ENCODE results near the gene HOXA1. TPM values are rescaled to one million over a fixed set of nuclear protein-coding genes. Genes with fewer than 3 reads are reported as not detected.

HOXA1 gene
- total and polyA plus RNA-seq, 2 of the 8 experiments (the other 6 are each of a cell fraction or from before 2014, with no cell fraction given): not detected

DNA sequence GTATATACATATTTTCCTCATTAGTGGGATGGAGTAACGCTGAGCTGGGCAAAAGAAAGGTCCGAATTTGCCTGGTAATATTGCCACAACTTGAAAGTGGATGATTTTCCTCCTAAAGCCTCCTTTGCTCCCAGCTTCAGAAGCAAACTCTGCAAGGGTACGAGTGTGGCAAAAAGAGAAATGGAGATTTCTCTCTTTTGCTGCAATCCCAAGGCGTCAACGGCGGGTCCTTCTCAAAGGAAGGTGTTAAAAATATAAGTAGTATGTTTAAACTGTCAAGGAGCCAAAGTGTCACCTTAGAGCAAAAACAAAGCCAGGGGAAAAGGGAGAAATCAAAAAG, 19.1 kb upstream of the HOXA1 start:
- H3K79me1 ChIP-seq (ENCODE audit: low read depth, low read length): no peaks in the 10 kb centered on the region
- H2BK12ac ChIP-seq (ENCODE audit: low read depth, low read length): no peak overlapping the region; the same call in 1 of the 2 replicates
- H3K79me2 ChIP-seq (ENCODE audit: control insufficient read depth in 1 of 2, insufficient read depth in 2 of 2, low read length in 2 of 2): no peaks in the 10 kb centered on the region
- H3K23me2 ChIP-seq (ENCODE audit: low read depth, low read length): no peaks in the 10 kb centered on the region
- H2AK5ac ChIP-seq (ENCODE audit: low read depth, low read length): no peak overlapping the region
- no peak overlapping the region for H4K91ac ChIP-seq (replicated peaks; ENCODE audit: insufficient read length, low read length)
- H3K4me3 ChIP-seq (ENCODE audit: extremely low read depth in 1 of 4, insufficient read depth in 2 of 4, low read depth in 3 of 4, low read length in 4 of 4): no peak overlapping the region
- no peak for FAIRE-seq
- no peak overlapping the region for H3K56ac ChIP-seq (replicated peaks; ENCODE audit: insufficient read length, low read depth, low read length)
- 12% methylated on average over 6 of the region's 6 CpGs; no CpG with 5 or more reads in 1 of the 2 experiments for WGBS, 2 experiments (ENCODE audit: extremely low coverage in 1 of 2, insufficient coverage in 1 of 2, insufficient read length in 1 of 2, insufficient replicate concordance in 2 of 2, low coverage in 1 of 2, low lambda C conversion rate in 2 of 2, missing lambda C conversion rate in 1 of 2)
- peaks cover 0 to 3% (median 0%) of the 10 kb centered on the region in 4 experiments; a peak in 2 of 8 replicates for H3K36me3 ChIP-seq (ENCODE audit: control insufficient read depth in 2 of 4, insufficient read depth in 4 of 4, low read length in 3 of 4)
- H3K27ac ChIP-seq (ENCODE audit: low read depth, low read length): no peak overlapping the region
- H3K9me3 ChIP-seq (ENCODE audit: insufficient read depth in 2 of 2, low read depth in 1 of 2, low read length in 1 of 2): no peaks in the 10 kb centered on the region
- CTCF ChIA-PET (ENCODE audit: partially characterized antibody): interaction anchor here (0.6 to 4.8 kb wide), 5 partner anchors 16 to 1173 kb away, joined by 3 to 33 read pairs (median 3); partner anchors contain the start of gene HOXA5
- H2BK120ac ChIP-seq (replicated peaks; ENCODE audit: low read depth, low read length): no peak overlapping the region
- H2AFZ ChIP-seq (ENCODE audit: low read length): no peak overlapping the region
- no peak overlapping the region for H3K14ac ChIP-seq (ENCODE audit: insufficient read length)
- POLR2A ChIA-PET (ENCODE audit: partially characterized antibody): no interaction called here
- peaks cover 32 to 44% of the 10 kb centered on the region in 2 experiments for H4K20me1 ChIP-seq (replicated peaks in 1 of 2; ENCODE audit: control insufficient read depth in 1 of 2, insufficient read depth in 2 of 2, low read length in 2 of 2)
- no peak overlapping the region for H3K23ac ChIP-seq (ENCODE audit: insufficient read length)
- no peak overlapping the region; a peak in 1 of 4 replicates for H3K4me2 ChIP-seq (ENCODE audit: insufficient read depth in 1 of 2, low read depth in 2 of 2, low read length in 2 of 2)
- peaks cover 0 to 11% (median 3%) of the 10 kb centered on the region in 4 experiments; a peak in 5 of 7 replicates for H3K4me1 ChIP-seq (replicated peaks in 1 of 4; ENCODE audit: control insufficient read depth in 3 of 4, insufficient read depth in 4 of 4, low read length in 3 of 4)
- no peak overlapping the region for H2BK15ac ChIP-seq (ENCODE audit: low read length)
- no peak overlapping the region for H3K9ac ChIP-seq (replicated peaks in 1 of 4; ENCODE audit: extremely low read depth in 1 of 4, low read depth in 3 of 4, low read length in 3 of 4)
- no peak overlapping the region for H4K5ac ChIP-seq (ENCODE audit: insufficient read length, low read depth, low read length)
- H3K4ac ChIP-seq (replicated peaks; ENCODE audit: insufficient read length, low read depth, low read length): no peak overlapping the region
- no peak overlapping the region for H2BK20ac ChIP-seq (ENCODE audit: low read length)
- no peak overlapping the region for H2BK5ac ChIP-seq (ENCODE audit: low read depth, low read length)
- no peak overlapping the region for H4K8ac ChIP-seq (ENCODE audit: extremely low read depth, insufficient read depth, low read length)
- DNase-seq (ENCODE audit: low read depth in 1 of 2, low spot score in 2 of 2): no peak
- H3K27me3 ChIP-seq (replicated peaks in 1 of 4; ENCODE audit: control insufficient read depth in 3 of 4, extremely low read depth in 1 of 4, insufficient read depth in 3 of 4, low read length in 3 of 4): peaks cover 96 to 99% (median 97%) of the 10 kb centered on the region in 4 experiments
- no peak overlapping the region for H3K18ac ChIP-seq (ENCODE audit: extremely low read depth, low read length)
- TF ChIP-seq POLR2A (IDR thresholded peaks at IDR 0.05; ENCODE audit: control extremely low read depth in 1 of 2, low read depth in 2 of 2, low read length in 2 of 2): no peak
- TF ChIP-seq TBP (IDR thresholded peaks at IDR 0.05; ENCODE audit: low read depth, low read length): no peak
- no peak for TF ChIP-seq BACH1 (IDR thresholded peaks at IDR 0.05; ENCODE audit: low read length)
- no peak for TF ChIP-seq GABPA (IDR thresholded peaks at IDR 0.05; ENCODE audit: borderline replicate concordance, insufficient read depth, low read length)
- no peak for TF ChIP-seq KDM1A (IDR thresholded peaks at IDR 0.05; ENCODE audit: borderline replicate concordance, low read length)
- TF ChIP-seq EP300 (IDR thresholded peaks at IDR 0.05; ENCODE audit: borderline replicate concordance in 1 of 2, low read depth in 2 of 2, low read length in 2 of 2): no peak
- TF ChIP-seq SIRT6 (IDR thresholded peaks at IDR 0.05; ENCODE audit: low read length): no peak
- TF ChIP-seq NRF1 (IDR thresholded peaks at IDR 0.05; ENCODE audit: low read depth, low read length): no peak
- no peak for TF ChIP-seq YY1 (IDR thresholded peaks at IDR 0.05; ENCODE audit: low read depth, low read length)
- TF ChIP-seq, protein P1, sequence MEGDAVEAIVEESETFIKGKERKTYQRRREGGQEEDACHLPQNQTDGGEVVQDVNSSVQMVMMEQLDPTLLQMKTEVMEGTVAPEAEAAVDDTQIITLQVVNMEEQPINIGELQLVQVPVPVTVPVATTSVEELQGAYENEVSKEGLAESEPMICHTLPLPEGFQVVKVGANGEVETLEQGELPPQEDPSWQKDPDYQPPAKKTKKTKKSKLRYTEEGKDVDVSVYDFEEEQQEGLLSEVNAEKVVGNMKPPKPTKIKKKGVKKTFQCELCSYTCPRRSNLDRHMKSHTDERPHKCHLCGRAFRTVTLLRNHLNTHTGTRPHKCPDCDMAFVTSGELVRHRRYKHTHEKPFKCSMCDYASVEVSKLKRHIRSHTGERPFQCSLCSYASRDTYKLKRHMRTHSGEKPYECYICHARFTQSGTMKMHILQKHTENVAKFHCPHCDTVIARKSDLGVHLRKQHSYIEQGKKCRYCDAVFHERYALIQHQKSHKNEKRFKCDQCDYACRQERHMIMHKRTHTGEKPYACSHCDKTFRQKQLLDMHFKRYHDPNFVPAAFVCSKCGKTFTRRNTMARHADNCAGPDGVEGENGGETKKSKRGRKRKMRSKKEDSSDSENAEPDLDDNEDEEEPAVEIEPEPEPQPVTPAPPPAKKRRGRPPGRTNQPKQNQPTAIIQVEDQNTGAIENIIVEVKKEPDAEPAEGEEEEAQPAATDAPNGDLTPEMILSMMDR (IDR thresholded peaks at IDR 0.05; ENCODE audit: control extremely low read depth in 1 of 3, insufficient read depth in 1 of 3, low read depth in 1 of 3, low read length in 3 of 3): no peak
- TF ChIP-seq ASH2L (IDR thresholded peaks at IDR 0.05; ENCODE audit: low read length): no peak
- no peak for TF ChIP-seq TCF12 (IDR thresholded peaks at IDR 0.05; ENCODE audit: low read depth, low read length)
- TF ChIP-seq BRCA1 (IDR thresholded peaks at IDR 0.05; ENCODE audit: low read depth, low read length): no peak
